Measurements from ENCODE around the gene DNASE1L2. TPM values are rescaled to one million over a fixed set of nuclear protein-coding genes. Genes with fewer than 3 reads are reported as not detected.

The DNASE1L2 gene
- total RNA-seq, 3 donors from 2014 or later: 0.87 to 1.9 (median 1.1) TPM

- Histone ChIP-seq H3K4me3 (peak within 1 kb of the TSS; percentile 65), H3K4me1 (ENCODE audit: low read depth) (peaks cover 13% of the 10 kb centered on the region), H3K9me3 (no peaks in the 10 kb centered on the region), H3K36me3 (ENCODE audit: low read depth) (no peaks in the 10 kb centered on the region)
- no peak for TF ChIP-seq CTCF (IDR thresholded peaks at IDR 0.05)
- intact Hi-C loops (cut with DNase I, micrococcal nuclease): no loop called here
- peak; percentile 85 to 92 (median 91) for DNase-seq
- ATAC-seq: peak; percentile 97
Observed at GRCh38 chr16:2205104-2205966, 30.9 kb upstream of the DNASE1L2 start, which contains the start of gene MLST8. Gene MLST8, plus strand, starts transcription at chr16:2205454. Its CDS starts 632 bp downstream, at chr16:2206086.

- no peaks in the 10 kb centered on the region for H3K9me3 ChIP-seq
- peak overlapping the region; percentile 65 for H3K4me3 ChIP-seq
- peaks cover 13% of the 10 kb centered on the region for H3K4me1 ChIP-seq (ENCODE audit: low read depth)
- ATAC-seq (peak; percentile 24), DNase-seq (peak; percentile 59 to 77 (median 59))
- TF ChIP-seq CTCF (IDR thresholded peaks at IDR 0.05): no peak
- H3K36me3 ChIP-seq (ENCODE audit: low read depth): no peaks in the 10 kb centered on the region
- intact Hi-C loops (cut with DNase I, micrococcal nuclease): no loop called here
Observed at GRCh38 chr16:2205967-2206313, 30.3 kb upstream of the DNASE1L2 start.

GRCh38 chr16:2206420-2206779, 29.8 kb upstream of the DNASE1L2 start:
- DNase-seq: no peak
- peaks cover 13% of the 10 kb centered on the region for H3K4me1 ChIP-seq (ENCODE audit: low read depth)
- no peak for ATAC-seq
- no peak overlapping the region for H3K4me3 ChIP-seq
- no peak for TF ChIP-seq CTCF (IDR thresholded peaks at IDR 0.05)
- H3K36me3 ChIP-seq (ENCODE audit: low read depth): no peaks in the 10 kb centered on the region
- intact Hi-C loops (cut with DNase I, micrococcal nuclease): no loop called here
- no peaks in the 10 kb centered on the region for H3K9me3 ChIP-seq

- TF ChIP-seq CTCF (IDR thresholded peaks at IDR 0.05): no peak
- DNase-seq: no peak
- Histone ChIP-seq H3K9me3 (no peaks in the 10 kb centered on the region), H3K36me3 (ENCODE audit: low read depth) (no peaks in the 10 kb centered on the region), H3K4me1 (ENCODE audit: low read depth) (peaks cover 13% of the 10 kb centered on the region), H3K4me3 (no peak overlapping the region)
- ATAC-seq: no peak
- intact Hi-C loops (cut with DNase I, micrococcal nuclease): no loop called here
Observed at GRCh38 chr16:2206780-2207433, 29.3 kb upstream of the DNASE1L2 start.

GRCh38 chr16:2207872-2208271, 28.4 kb upstream of the DNASE1L2 start:
- no peaks in the 10 kb centered on the region for H3K36me3 ChIP-seq (ENCODE audit: low read depth)
- intact Hi-C loops (cut with DNase I, micrococcal nuclease): no loop called here
- TF ChIP-seq CTCF (IDR thresholded peaks at IDR 0.05): no peak
- H3K9me3 ChIP-seq: no peaks in the 10 kb centered on the region
- H3K4me1 ChIP-seq (ENCODE audit: low read depth): peaks cover 21% of the 10 kb centered on the region
- no peak overlapping the region for H3K4me3 ChIP-seq
- ATAC-seq (no peak), DNase-seq (no peak)

All from mucosa of descending colon (tissue), 3 donors.